GDM1 (cell line): Measurements from ENCODE around the gene ZHX3.
"Not testable (repeated sequence)": the region's sequence is repeated elsewhere in the genome, so short reads cannot be mapped to it uniquely, and the experiment has no call there.

Source experiments
- DNase-seq: peaks from one replicate; lab custom pipeline; 2025; lab: John Stamatoyannopoulos, UW

Gene ZHX3

DNA sequence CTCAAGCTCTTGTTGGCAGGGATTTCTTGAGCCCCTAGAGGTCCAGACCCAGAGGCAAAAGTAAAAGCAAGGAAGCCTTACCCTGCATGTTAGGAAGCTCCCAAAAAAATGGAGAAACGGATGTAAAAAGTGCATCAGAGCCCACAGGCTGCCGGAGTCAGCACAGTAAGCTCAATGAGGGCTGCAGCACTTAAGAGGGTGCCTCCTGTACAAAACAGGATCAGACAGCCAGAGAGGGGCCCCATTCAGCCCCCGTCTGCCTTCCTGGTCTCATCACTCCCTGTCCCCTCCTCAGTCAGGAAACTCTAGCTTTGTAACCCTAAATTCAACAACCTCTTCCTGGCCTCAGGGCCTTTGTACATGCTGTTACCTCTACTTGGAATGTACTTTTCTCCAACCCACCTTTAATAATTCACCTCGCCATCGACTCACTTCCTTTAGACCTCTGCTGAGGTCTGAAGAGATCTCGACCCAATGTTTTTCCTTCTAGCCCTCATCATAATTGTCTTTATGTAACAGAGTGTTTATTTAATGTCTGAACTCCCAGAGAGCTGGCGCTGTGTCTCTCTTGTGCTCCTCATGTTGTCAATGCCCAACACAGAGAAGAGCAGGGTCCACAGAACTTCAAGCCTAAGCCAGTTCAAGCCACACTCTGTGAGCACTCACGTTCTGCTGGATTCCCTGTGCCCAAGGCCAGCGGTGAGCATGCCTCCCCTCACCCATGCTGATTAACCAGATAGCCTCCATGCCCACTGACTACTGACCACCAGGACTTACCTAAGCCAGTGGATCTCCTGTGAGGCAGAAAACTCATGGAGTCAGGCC lies 183.0 kb downstream of the ZHX3 start:
- no peak for DNase-seq

DNA sequence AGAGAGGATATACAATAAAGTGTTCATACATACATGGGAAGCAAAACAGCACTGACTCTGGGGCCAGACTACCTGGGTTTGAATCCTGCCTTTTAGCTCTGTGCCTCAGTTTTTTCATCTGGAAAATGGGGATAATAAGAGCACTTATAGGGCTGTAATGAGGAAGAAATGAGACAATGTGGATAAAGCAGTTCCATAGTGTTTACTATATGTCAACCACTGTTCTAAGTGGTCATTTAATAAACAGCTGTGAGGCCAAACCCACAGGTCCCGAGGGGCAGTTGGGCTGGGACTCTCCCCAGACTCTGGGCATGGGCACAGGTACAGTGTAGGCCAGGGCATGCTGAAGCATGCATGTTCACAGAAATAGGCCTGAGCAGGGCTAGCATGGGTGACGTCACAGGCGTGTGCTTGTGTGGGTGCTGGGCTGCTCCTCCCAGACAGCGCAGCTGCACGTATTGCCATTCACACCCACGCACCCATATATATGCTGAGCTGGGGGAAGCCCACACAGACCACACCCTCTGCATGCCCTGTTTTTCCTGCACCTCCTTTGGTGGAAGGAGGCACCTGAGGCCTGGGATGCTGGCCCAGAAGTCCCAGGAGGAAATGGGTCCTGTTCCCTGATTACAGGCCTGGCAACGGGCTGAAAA lies 183.7 kb downstream of the ZHX3 start:
- no peak for DNase-seq

DNA sequence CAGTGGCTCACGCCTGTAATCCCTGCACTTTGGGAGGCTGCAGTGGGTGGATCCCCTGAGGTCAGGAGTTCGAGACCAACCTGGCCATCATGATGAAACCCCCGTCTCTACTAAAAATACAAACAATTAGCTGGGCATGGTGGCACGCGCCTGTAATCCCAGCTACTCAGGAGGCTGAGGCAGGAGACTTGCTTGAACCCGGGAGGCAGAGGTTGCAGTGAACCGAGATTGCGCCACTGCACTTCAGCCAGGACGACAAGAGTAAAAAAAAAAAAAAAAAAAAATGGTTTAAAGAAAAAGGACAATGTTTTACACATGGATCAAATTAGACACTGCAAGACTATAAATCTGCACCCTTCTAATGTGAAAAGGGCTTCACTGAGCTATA lies 185.1 kb downstream of the ZHX3 start:
- DNase-seq, result not testable (repeated sequence)

DNA sequence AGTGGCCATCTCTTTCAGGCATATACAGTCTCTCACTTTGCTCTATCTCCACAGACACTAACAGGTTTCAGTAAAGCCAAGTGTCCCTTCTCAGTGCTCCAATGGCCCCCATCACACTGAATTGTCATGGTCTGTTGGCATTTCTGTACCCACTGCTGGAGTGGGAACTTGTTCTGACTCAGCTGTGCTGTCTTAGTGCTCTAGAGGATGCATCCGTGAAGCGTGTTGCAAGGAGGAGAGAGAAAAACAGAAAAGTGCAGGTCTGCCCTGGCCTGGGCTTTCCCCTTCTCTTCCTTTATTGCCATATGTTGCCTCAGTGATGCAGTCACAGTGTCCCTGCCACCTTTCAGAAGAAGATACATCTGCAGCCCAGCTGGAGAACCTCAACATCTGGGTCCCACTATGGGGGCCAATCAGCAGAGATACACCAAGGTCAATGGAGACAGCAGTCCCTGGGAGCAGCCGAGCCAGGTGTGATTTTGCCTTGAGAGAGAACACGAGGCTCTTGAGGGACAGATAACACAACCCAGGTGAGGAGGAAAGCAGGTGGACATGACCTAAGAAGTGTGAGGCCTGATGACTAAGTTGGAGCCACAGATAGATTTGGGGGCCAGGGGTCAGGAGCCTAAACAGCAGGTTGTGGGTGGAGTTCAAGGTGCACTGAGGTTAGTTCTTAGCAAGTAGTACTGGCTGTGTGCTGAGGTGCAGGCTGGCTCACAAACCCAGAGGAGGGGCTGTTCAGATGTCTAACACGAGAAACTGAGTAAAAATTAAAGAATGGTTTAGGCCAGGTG lies 185.7 kb downstream of the ZHX3 start:
- DNase-seq, result no peak
